ENCODE data around the gene NKAIN2. TPM values are rescaled to one million over a fixed set of nuclear protein-coding genes. Genes with fewer than 3 reads are reported as not detected.

Gene NKAIN2
- polyA plus RNA-seq, 1 donor (not counting 4 experiments of a cell fraction or from before 2014, with no cell fraction given): 0.13 TPM

DNA sequence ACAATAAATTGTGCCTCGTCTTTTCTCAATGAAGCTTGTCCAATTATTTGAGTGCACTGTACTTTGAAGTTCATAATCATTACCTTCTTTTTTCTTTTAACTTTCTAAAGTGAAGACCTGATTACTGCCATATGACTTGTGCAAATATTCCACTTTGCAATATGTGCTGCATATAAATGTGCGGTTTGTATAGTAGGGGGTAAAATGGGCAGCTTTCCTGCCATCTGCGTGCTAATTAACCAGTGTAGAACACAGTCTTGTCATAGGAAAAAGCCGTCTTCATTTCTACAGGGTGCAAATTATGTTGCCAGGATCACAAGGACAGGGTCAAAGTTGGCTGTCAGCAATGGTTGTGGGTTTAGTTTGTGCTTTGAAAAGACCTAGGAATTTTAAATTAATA lies 397.0 kb downstream of the NKAIN2 start:
- Histone ChIP-seq H3K79me2 (ENCODE audit: control insufficient read depth, insufficient read depth, low read length) (no peaks in the 10 kb centered on the region), H3K9me1 (ENCODE audit: control insufficient read depth, extremely low read depth, insufficient read depth, low read length) (no peaks in the 10 kb centered on the region), H3K9me3 (ENCODE audit: control insufficient read depth, low read depth, low read length) (no peaks in the 10 kb centered on the region), H3K36me3 (ENCODE audit: control insufficient read depth in 2 of 2, extremely low read depth in 1 of 2, insufficient read depth in 2 of 2, low read length in 2 of 2) (no peaks in the 10 kb centered on the region), H3K9ac (ENCODE audit: control insufficient read depth, extremely low read depth, insufficient read depth, low read length) (no peak overlapping the region), H3K4me1 (ENCODE audit: control insufficient read depth, extremely low read depth, insufficient read depth, low read length) (no peaks in the 10 kb centered on the region), H3K27me3 (ENCODE audit: control insufficient read depth, extremely low read depth, insufficient read depth, low read length) (no peaks in the 10 kb centered on the region), H2AFZ (ENCODE audit: control insufficient read depth, low read length) (no peak overlapping the region), H3K4me3 (ENCODE audit: control insufficient read depth in 2 of 3, extremely low read depth in 1 of 3, insufficient read depth in 2 of 3, low read depth in 1 of 3, low read length in 3 of 3) (no peak overlapping the region), H3K27ac (ENCODE audit: control insufficient read depth, insufficient read depth, low read length) (no peak overlapping the region), H4K20me1 (ENCODE audit: control insufficient read depth, extremely low read depth, insufficient read depth, low read length) (no peaks in the 10 kb centered on the region), H3K4me2 (ENCODE audit: control insufficient read depth, extremely low read depth, insufficient read depth, low read depth, low read length) (no peak overlapping the region)
- TF ChIP-seq EZH2 (IDR thresholded peaks at IDR 0.05; ENCODE audit: low read length) (no peak), CTCF (optimal IDR thresholded peaks at IDR 0.05 in 1 of 3, IDR thresholded peaks at IDR 0.05 in 1 of 3, conservative IDR thresholded peaks at IDR 0.05 in 1 of 3; ENCODE audit: extremely low read depth in 1 of 3, insufficient read depth in 2 of 3, low read length in 3 of 3) (no peak)
- dilution Hi-C loops (cut with MboI; ENCODE audit: extremely low pct_ligation_motif_present, low sequenced_read_pairs): no loop called here
- DNase-seq (ENCODE audit: low read depth, low spot score): no peak
- FAIRE-seq: no peak

DNA sequence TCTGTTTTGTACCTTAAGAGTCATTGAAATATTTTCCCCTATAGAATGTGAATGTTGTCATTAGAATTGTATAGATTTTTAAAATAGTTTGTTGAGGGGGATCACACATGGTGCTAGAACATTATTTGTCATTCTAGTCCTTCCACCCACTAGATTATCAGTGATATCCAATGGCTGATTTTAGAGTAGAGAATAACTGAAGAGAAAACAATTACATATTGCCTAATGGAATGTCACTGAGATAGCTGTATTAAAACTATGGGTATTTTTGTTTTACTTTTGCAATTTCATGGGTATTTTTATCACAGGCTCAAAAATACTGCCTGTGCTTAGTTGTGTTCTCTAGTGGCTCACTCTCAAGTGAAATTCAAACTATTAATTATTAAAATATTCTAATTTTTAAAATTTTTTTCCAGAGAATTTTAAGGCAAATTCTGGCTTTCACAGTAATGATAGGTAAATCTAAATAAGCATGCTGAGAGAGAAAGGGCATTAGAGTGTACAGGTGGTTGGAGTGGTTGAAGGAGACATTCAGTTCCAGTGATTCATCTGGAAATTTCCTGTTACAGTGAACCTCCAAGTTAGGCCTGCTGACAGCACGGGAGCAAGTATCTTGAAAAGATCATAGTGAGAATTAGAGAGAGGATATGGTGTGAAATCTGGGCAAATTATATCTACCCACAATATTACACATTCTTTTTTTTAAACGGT lies 399.6 kb downstream of the NKAIN2 start:
- no peaks in the 10 kb centered on the region for H3K9me1 ChIP-seq (ENCODE audit: control insufficient read depth, extremely low read depth, insufficient read depth, low read length)
- FAIRE-seq (no peak), DNase-seq (ENCODE audit: low read depth, low spot score) (no peak)
- no peak overlapping the region for H2AFZ ChIP-seq (ENCODE audit: control insufficient read depth, low read length)
- no peaks in the 10 kb centered on the region for H3K9me3 ChIP-seq (ENCODE audit: control insufficient read depth, low read depth, low read length)
- H3K27ac ChIP-seq (ENCODE audit: control insufficient read depth, insufficient read depth, low read length): no peak overlapping the region
- no peak overlapping the region for H3K4me2 ChIP-seq (ENCODE audit: control insufficient read depth, extremely low read depth, insufficient read depth, low read depth, low read length)
- H3K9ac ChIP-seq (ENCODE audit: control insufficient read depth, extremely low read depth, insufficient read depth, low read length): no peak overlapping the region
- no peaks in the 10 kb centered on the region for H3K79me2 ChIP-seq (ENCODE audit: control insufficient read depth, insufficient read depth, low read length)
- H3K4me3 ChIP-seq (ENCODE audit: control insufficient read depth in 2 of 3, extremely low read depth in 1 of 3, insufficient read depth in 2 of 3, low read depth in 1 of 3, low read length in 3 of 3): no peak overlapping the region
- no peak for TF ChIP-seq CTCF (optimal IDR thresholded peaks at IDR 0.05 in 1 of 3, IDR thresholded peaks at IDR 0.05 in 1 of 3, conservative IDR thresholded peaks at IDR 0.05 in 1 of 3; ENCODE audit: extremely low read depth in 1 of 3, insufficient read depth in 2 of 3, low read length in 3 of 3)
- TF ChIP-seq EZH2 (IDR thresholded peaks at IDR 0.05; ENCODE audit: low read length): no peak
- H3K27me3 ChIP-seq (ENCODE audit: control insufficient read depth, extremely low read depth, insufficient read depth, low read length): no peaks in the 10 kb centered on the region
- H4K20me1 ChIP-seq (ENCODE audit: control insufficient read depth, extremely low read depth, insufficient read depth, low read length): no peaks in the 10 kb centered on the region
- dilution Hi-C loops (cut with MboI; ENCODE audit: extremely low pct_ligation_motif_present, low sequenced_read_pairs): no loop called here
- H3K4me1 ChIP-seq (ENCODE audit: control insufficient read depth, extremely low read depth, insufficient read depth, low read length): no peaks in the 10 kb centered on the region
- H3K36me3 ChIP-seq (ENCODE audit: control insufficient read depth in 2 of 2, extremely low read depth in 1 of 2, insufficient read depth in 2 of 2, low read length in 2 of 2): no peaks in the 10 kb centered on the region
